Mesendoderm (in vitro differentiated cells): ENCODE results near the gene SPECC1L.

ENCODE experiments used
- DNase-seq: peaks from one replicate; pipeline ENCODE4 v3.0.0; 2013
- H2AK5ac ChIP-seq: 2 replicates; pipeline ENCODE4 v1.6.1; 2013; ENCODE audit warnings: low read length, inconsistent platforms
- H2BK120ac ChIP-seq: 2 replicates; pipeline ENCODE4 v1.6.1; 2013; ENCODE audit warnings: low read depth, mild to moderate bottlenecking, low read length, moderate library complexity, mixed read lengths
- H2BK15ac ChIP-seq: replicated peaks from 2 replicates; pipeline ENCODE4 v1.6.1; 2013; ENCODE audit warnings: low read depth, mild to moderate bottlenecking, moderate library complexity
- H2BK5ac ChIP-seq: 2 replicates; pipeline ENCODE4 v1.6.1; 2013; ENCODE audit warnings: low read length, inconsistent platforms
- H3K18ac ChIP-seq: 2 replicates; pipeline ENCODE4 v1.6.1; 2013; ENCODE audit warnings: mild to moderate bottlenecking, low read length, mixed read lengths
- H3K23ac ChIP-seq: one replicate; pipeline ENCODE4 v1.6.1; 2013; ENCODE audit warnings: low read length
- H3K27ac ChIP-seq: 2 replicates; pipeline ENCODE4 v1.5.1; 2013; ENCODE audit warnings: low read depth, mild to moderate bottlenecking, inconsistent platforms, low read length, moderate library complexity
- H3K27me3 ChIP-seq: 2 replicates; pipeline ENCODE4 v1.6.1; 2013; ENCODE audit warnings: low read length, control low read depth, mild to moderate bottlenecking, inconsistent platforms; ENCODE audit not compliant: insufficient read depth, poor library complexity
- H3K36me3 ChIP-seq: 2 replicates; pipeline ENCODE4 v1.6.1; 2013; ENCODE audit warnings: low read length, inconsistent platforms; ENCODE audit not compliant: control insufficient read depth, insufficient read depth
- H3K4ac ChIP-seq: one replicate; pipeline ENCODE4 v1.6.1; 2013; ENCODE audit warnings: low read depth, mild to moderate bottlenecking, low read length, moderate library complexity
- H3K4me1 ChIP-seq: 2 replicates; pipeline ENCODE4 v1.6.1; 2013; ENCODE audit warnings: low read depth, low read length, inconsistent platforms; ENCODE audit not compliant: control insufficient read depth
- H3K4me2 ChIP-seq: 2 replicates; pipeline ENCODE4 v1.6.1; 2013; ENCODE audit warnings: low read length
- H3K4me3 ChIP-seq: 2 replicates; pipeline ENCODE4 v1.5.1; 2013; ENCODE audit warnings: mild to moderate bottlenecking, low read length
- H3K56ac ChIP-seq: one replicate; pipeline ENCODE4 v1.6.1; 2013; ENCODE audit warnings: low read length
- H3K79me1 ChIP-seq: 2 replicates; pipeline ENCODE4 v1.6.1; 2013; ENCODE audit warnings: low read length, inconsistent platforms
- H3K79me2 ChIP-seq: 2 replicates; pipeline ENCODE4 v1.6.1; 2013; ENCODE audit warnings: mild to moderate bottlenecking, low read length; ENCODE audit not compliant: control insufficient read depth, insufficient read depth
- H3K9ac ChIP-seq: 2 replicates; pipeline ENCODE4 v1.6.1; 2013; ENCODE audit warnings: low read length, inconsistent platforms
- H4K5ac ChIP-seq: one replicate; pipeline ENCODE4 v1.6.1; 2013; ENCODE audit warnings: low read length
- H4K8ac ChIP-seq: one replicate; pipeline ENCODE4 v1.6.1; 2013; ENCODE audit warnings: low read depth, mild to moderate bottlenecking, control low read depth, low read length, moderate library complexity
- WGBS: extraction: QIAGEN DNeasy Blood & Tissue Kit; methylation state at CpG from one replicate; pipeline ENCODE4 v1.1.7; 2013; ENCODE audit warnings: low lambda C conversion rate, missing lambda C conversion rate; ENCODE audit not compliant: insufficient coverage; ENCODE audit errors: extremely low coverage; 5-methylcytosine and 5-hydroxymethylcytosine counted together

SPECC1L gene

GRCh38 chr22:24323233-24323632 lies 52.6 kb downstream of the SPECC1L start:
- H3K9ac ChIP-seq, result no peak overlapping the region
- H2BK15ac ChIP-seq, result no peak overlapping the region
- no peak overlapping the region for H2BK5ac ChIP-seq
- peaks cover 4% of the 10 kb centered on the region for H3K79me1 ChIP-seq
- H3K27me3 ChIP-seq, result no peaks in the 10 kb centered on the region
- no peaks in the 10 kb centered on the region for H3K36me3 ChIP-seq
- H2AK5ac ChIP-seq, result no peak overlapping the region
- H3K4me3 ChIP-seq, result no peak overlapping the region
- no peak overlapping the region for H4K5ac ChIP-seq
- no peak overlapping the region for H2BK120ac ChIP-seq
- H3K27ac ChIP-seq, result no peak overlapping the region
- no peak overlapping the region for H3K4me2 ChIP-seq
- H3K4me1 ChIP-seq, result no peaks in the 10 kb centered on the region
- WGBS, result no CpG with 5 or more reads among the region's 2 CpGs
- no peak for DNase-seq
- H3K18ac ChIP-seq, result no peak overlapping the region
- no peaks in the 10 kb centered on the region for H3K79me2 ChIP-seq
- no peak overlapping the region for H3K56ac ChIP-seq
- no peak overlapping the region for H4K8ac ChIP-seq
- H3K4ac ChIP-seq, result no peak overlapping the region
- H3K23ac ChIP-seq, result no peak overlapping the region

DNA sequence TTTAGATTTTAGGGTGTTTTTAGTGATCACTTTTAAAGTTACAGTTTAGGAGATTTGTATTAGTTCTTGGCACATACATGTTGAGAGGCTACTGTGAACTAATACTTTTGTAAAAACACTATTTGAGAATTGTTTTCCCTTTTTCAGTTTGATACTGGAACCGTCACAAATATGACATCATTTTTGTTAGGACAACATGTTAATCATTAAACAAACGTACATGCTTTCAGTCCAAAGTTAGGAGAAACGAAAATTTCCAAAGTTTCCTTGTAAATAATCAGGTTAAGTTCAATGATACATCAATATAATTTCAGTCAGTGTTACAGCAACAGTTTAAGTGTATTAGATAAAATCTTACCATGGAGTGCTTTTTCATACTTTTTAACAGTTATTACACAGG lies 53.1 kb downstream of the SPECC1L start:
- Histone ChIP-seq H3K4me2 (no peak overlapping the region), H2BK5ac (no peak overlapping the region), H3K4ac (no peak overlapping the region), H3K4me1 (no peaks in the 10 kb centered on the region), H3K23ac (no peak overlapping the region), H3K18ac (no peak overlapping the region), H3K79me2 (no peaks in the 10 kb centered on the region), H3K79me1 (peaks cover 4% of the 10 kb centered on the region), H2BK15ac (no peak overlapping the region), H4K8ac (no peak overlapping the region), H3K56ac (no peak overlapping the region), H2BK120ac (no peak overlapping the region), H3K27ac (no peak overlapping the region), H3K27me3 (no peaks in the 10 kb centered on the region), H3K36me3 (no peaks in the 10 kb centered on the region), H2AK5ac (no peak overlapping the region), H4K5ac (no peak overlapping the region), H3K9ac (no peak overlapping the region), H3K4me3 (no peak overlapping the region)
- no CpG with 5 or more reads among the region's 3 CpGs for WGBS
- no peak for DNase-seq

- Histone ChIP-seq H3K23ac (no peak overlapping the region), H3K4ac (no peak overlapping the region), H3K56ac (no peak overlapping the region), H2BK15ac (no peak overlapping the region), H3K9ac (no peak overlapping the region), H3K79me2 (no peaks in the 10 kb centered on the region), H3K27me3 (no peaks in the 10 kb centered on the region), H2AK5ac (no peak overlapping the region), H3K4me2 (no peak overlapping the region), H3K27ac (no peak overlapping the region), H3K4me1 (no peaks in the 10 kb centered on the region), H3K4me3 (no peak overlapping the region), H2BK120ac (no peak overlapping the region), H3K36me3 (no peaks in the 10 kb centered on the region), H2BK5ac (no peak overlapping the region), H4K5ac (no peak overlapping the region), H3K79me1 (peaks cover 4% of the 10 kb centered on the region), H3K18ac (no peak overlapping the region), H4K8ac (no peak overlapping the region)
- DNase-seq, result no peak
- WGBS, result no CpG with 5 or more reads among the region's 8 CpGs
These were observed 53.5 kb downstream of the SPECC1L start for GRCh38 chr22:24324137-24324536.

GRCh38 chr22:24325105-24325757 lies 54.6 kb downstream of the SPECC1L start:
- H2BK15ac ChIP-seq, result no peak overlapping the region
- H3K4ac ChIP-seq, result no peak overlapping the region
- peaks cover 2% of the 10 kb centered on the region for H3K79me1 ChIP-seq
- H3K18ac ChIP-seq, result no peak overlapping the region
- H3K27me3 ChIP-seq, result no peaks in the 10 kb centered on the region
- H4K5ac ChIP-seq, result no peak overlapping the region
- no peak overlapping the region for H2BK5ac ChIP-seq
- H3K23ac ChIP-seq, result no peak overlapping the region
- no peak overlapping the region for H3K27ac ChIP-seq
- no peak overlapping the region for H4K8ac ChIP-seq
- WGBS, result 100% methylated on average over 1 of the region's 5 CpGs
- DNase-seq, result peak; percentile 78
- H3K36me3 ChIP-seq, result no peaks in the 10 kb centered on the region
- no peak overlapping the region for H3K4me3 ChIP-seq
- H3K4me2 ChIP-seq, result no peak overlapping the region
- H3K9ac ChIP-seq, result no peak overlapping the region
- no peak overlapping the region for H3K56ac ChIP-seq
- no peaks in the 10 kb centered on the region for H3K79me2 ChIP-seq
- H3K4me1 ChIP-seq, result no peaks in the 10 kb centered on the region
- H2AK5ac ChIP-seq, result no peak overlapping the region
- no peak overlapping the region for H2BK120ac ChIP-seq

DNA sequence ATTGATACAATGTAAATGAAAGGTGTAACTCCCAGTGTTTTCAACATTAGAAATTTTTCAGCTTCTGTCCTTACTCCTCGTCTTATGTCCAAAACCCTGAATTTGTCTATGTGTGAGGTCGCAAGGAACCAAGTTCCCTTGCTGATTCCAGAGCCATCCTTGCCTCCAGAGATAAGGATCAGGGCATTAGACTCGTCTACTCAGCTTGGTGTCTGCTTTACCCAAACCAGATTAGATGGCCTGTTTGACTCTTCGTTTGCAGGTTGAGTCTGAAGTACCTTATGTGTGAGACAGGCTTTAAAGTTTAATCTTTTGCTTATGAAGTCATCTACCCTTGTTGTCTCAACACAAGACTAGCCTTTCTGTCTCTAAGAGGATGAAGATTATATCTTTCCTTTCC lies 55.6 kb downstream of the SPECC1L start:
- WGBS, result no CpG with 5 or more reads among the region's 4 CpGs
- H3K27me3 ChIP-seq, result no peaks in the 10 kb centered on the region

DNA sequence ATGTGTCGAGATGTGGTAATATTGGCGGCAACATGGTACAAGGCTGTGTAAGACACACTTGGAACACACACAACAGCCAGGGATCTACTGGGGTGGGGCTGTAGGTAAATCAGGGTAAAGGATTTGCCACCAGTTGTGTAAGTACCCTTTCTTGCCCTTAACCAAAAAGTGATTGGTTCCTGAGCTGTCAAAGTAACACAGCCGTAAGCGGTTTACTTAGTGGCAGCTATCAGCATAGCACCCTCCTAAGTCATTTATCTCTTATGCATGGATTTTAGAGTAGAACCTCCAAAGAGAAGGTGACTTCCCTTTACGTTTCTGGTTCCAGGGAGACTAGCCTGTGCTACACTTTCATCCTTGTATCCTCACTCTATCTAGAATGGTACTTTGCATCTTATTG lies 57.2 kb downstream of the SPECC1L start:
- no peak overlapping the region for H3K56ac ChIP-seq
- H3K23ac ChIP-seq, result no peak overlapping the region
- no peaks in the 10 kb centered on the region for H3K27me3 ChIP-seq
- H2BK120ac ChIP-seq, result no peak overlapping the region
- no peak overlapping the region for H3K4me2 ChIP-seq
- no peaks in the 10 kb centered on the region for H3K79me2 ChIP-seq
- H3K36me3 ChIP-seq, result no peaks in the 10 kb centered on the region
- no peak overlapping the region for H3K4me3 ChIP-seq
- H2BK5ac ChIP-seq, result no peak overlapping the region
- H3K27ac ChIP-seq, result no peak overlapping the region
- H2BK15ac ChIP-seq, result no peak overlapping the region
- no peak overlapping the region for H4K8ac ChIP-seq
- WGBS, result no CpG with 5 or more reads among the region's 5 CpGs
- no peak overlapping the region for H3K4ac ChIP-seq
- H2AK5ac ChIP-seq, result no peak overlapping the region
- no peaks in the 10 kb centered on the region for H3K4me1 ChIP-seq
- no peak overlapping the region for H3K9ac ChIP-seq
- H3K18ac ChIP-seq, result no peak overlapping the region
- no peak overlapping the region for H4K5ac ChIP-seq
- peaks cover 2% of the 10 kb centered on the region for H3K79me1 ChIP-seq
- peak; percentile 60 for DNase-seq

More for the DNA sequence above, 55.6 kb downstream of the SPECC1L start:
- no peak overlapping the region for H4K8ac ChIP-seq
- H3K18ac ChIP-seq, result no peak overlapping the region
- peak; percentile 88 for DNase-seq
- no peak overlapping the region for H4K5ac ChIP-seq
- H3K4me3 ChIP-seq, result no peak overlapping the region
- H3K4me1 ChIP-seq, result no peaks in the 10 kb centered on the region
- no peak overlapping the region for H3K27ac ChIP-seq
- no peaks in the 10 kb centered on the region for H3K79me2 ChIP-seq
- H3K36me3 ChIP-seq, result no peaks in the 10 kb centered on the region
- H3K23ac ChIP-seq, result no peak overlapping the region
- H2BK15ac ChIP-seq, result no peak overlapping the region
- H3K9ac ChIP-seq, result no peak overlapping the region
- no peak overlapping the region for H3K4ac ChIP-seq
- no peak overlapping the region for H2BK5ac ChIP-seq
- H3K4me2 ChIP-seq, result no peak overlapping the region
- H3K79me1 ChIP-seq, result peaks cover 2% of the 10 kb centered on the region
- no peak overlapping the region for H2BK120ac ChIP-seq
- no peak overlapping the region for H3K56ac ChIP-seq
- H2AK5ac ChIP-seq, result no peak overlapping the region
